Inflammatory macrophage (primary cell): Measurements from ENCODE around the gene MAPK8.

Source experiments
- DNase-seq, 2 donors: peaks; one replicate each; pipeline ENCODE4 v3.0.0-alpha.2; 2020 to 2022

MAPK8 gene

GRCh38 chr10:48464121-48464870 lies 157.8 kb downstream of the MAPK8 start:
- no peak for DNase-seq

- DNase-seq = no peak
Observed at GRCh38 chr10:48464871-48465736, 158.6 kb downstream of the MAPK8 start.

GRCh38 chr10:48465860-48466521 lies 159.5 kb downstream of the MAPK8 start:
- DNase-seq = no peak

- DNase-seq = no peak
Observed at GRCh38 chr10:48466611-48467240, 160.2 kb downstream of the MAPK8 start.

- DNase-seq = no peak
Observed at GRCh38 chr10:48467669-48468068, 161.2 kb downstream of the MAPK8 start.

GRCh38 chr10:48468130-48468790 lies 161.8 kb downstream of the MAPK8 start:
- DNase-seq = peak in 1 of 2 donors; percentile 23

GRCh38 chr10:48468866-48469511 lies 162.5 kb downstream of the MAPK8 start:
- no peak for DNase-seq

- peak; percentile 21 to 69 for DNase-seq
Observed at GRCh38 chr10:48469516-48470020, 163.1 kb downstream of the MAPK8 start.

- no peak for DNase-seq
Observed at GRCh38 chr10:48470115-48470892, 163.8 kb downstream of the MAPK8 start.

- DNase-seq = no peak
Observed at GRCh38 chr10:48470893-48471805, 164.7 kb downstream of the MAPK8 start.

- DNase-seq = no peak
Observed at GRCh38 chr10:48472501-48473069, 166.1 kb downstream of the MAPK8 start.

- no peak for DNase-seq
Observed at GRCh38 chr10:48473704-48474103, 167.2 kb downstream of the MAPK8 start.

GRCh38 chr10:48474765-48475365 lies 168.4 kb downstream of the MAPK8 start:
- DNase-seq = peak; percentile 39 to 50

GRCh38 chr10:48475943-48476278 lies 169.4 kb downstream of the MAPK8 start:
- DNase-seq = no peak

- no peak for DNase-seq
Observed at GRCh38 chr10:48476279-48476982, 170.0 kb downstream of the MAPK8 start.

- DNase-seq = no peak
Observed at GRCh38 chr10:48477141-48477540, 170.7 kb downstream of the MAPK8 start.

GRCh38 chr10:48477616-48478015 lies 171.1 kb downstream of the MAPK8 start:
- DNase-seq = peak; percentile 53 to 85

- no peak for DNase-seq
Observed at GRCh38 chr10:48478469-48478868, 172.0 kb downstream of the MAPK8 start.
